Fibroblast of pulmonary artery (primary cell): ENCODE results near the gene NPW.
"Not testable (repeated sequence)": the region's sequence is repeated elsewhere in the genome, so short reads cannot be mapped to it uniquely, and the experiment has no call there.

Experiments
- DNase-seq: peaks from one replicate; pipeline ENCODE4 v3.0.0-alpha.2; 2010; ENCODE audit warnings: low read depth
- H3K4me3 ChIP-seq: replicated peaks from 2 replicates; pipeline ENCODE4 v1.5.1; 2011; ENCODE audit warnings: low read depth, mild to moderate bottlenecking, control low read depth, low read length, moderate library complexity
- CTCF ChIP-seq: IDR thresholded peaks from 2 replicates; pipeline ENCODE4 v1.5.1; 2011; ENCODE audit warnings: mild to moderate bottlenecking, control low read depth, low read length, inconsistent platforms; ENCODE audit errors: missing control alignments

Gene NPW

GRCh38 chr16:2008009-2008526 is 11.5 kb upstream of the NPW start:
- DNase-seq = peak; percentile 72

GRCh38 chr16:2008631-2009163 is 10.9 kb upstream of the NPW start:
- H3K4me3 ChIP-seq = peak overlapping the region; percentile 68
- TF ChIP-seq CTCF = no peak
- DNase-seq = peak; percentile 57

More at GRCh38 chr16:2008009-2008526, 11.5 kb upstream of the NPW start:
- TF ChIP-seq CTCF = no peak
- peak overlapping the region; percentile 68 for H3K4me3 ChIP-seq

GRCh38 chr16:2009164-2009711 is 10.3 kb upstream of the NPW start:
- TF ChIP-seq CTCF = no peak
- peak overlapping the region; percentile 68 for H3K4me3 ChIP-seq
- DNase-seq = no peak

GRCh38 chr16:2009791-2010510 is 9.6 kb upstream of the NPW start, which contains the start of gene ZNF598:
Gene ZNF598, minus strand, starts transcription at chr16:2009821.
- TF ChIP-seq CTCF = no peak
- H3K4me3 ChIP-seq = peak within 1 kb of the TSS; percentile 82
- DNase-seq = peak; percentile 86

GRCh38 chr16:2011726-2012125 is 7.9 kb upstream of the NPW start:
- not testable (repeated sequence) for H3K4me3 ChIP-seq

GRCh38 chr16:2013527-2013926 is 6.1 kb upstream of the NPW start:
- DNase-seq = no peak
- H3K4me3 ChIP-seq = no peak overlapping the region
- no peak for TF ChIP-seq CTCF

More at GRCh38 chr16:2011726-2012125, 7.9 kb upstream of the NPW start:
- not testable (repeated sequence) for DNase-seq

- no peak for DNase-seq
- no peak overlapping the region for H3K4me3 ChIP-seq
- no peak for TF ChIP-seq CTCF
Measured at GRCh38 chr16:2015117-2015946, 4.3 kb upstream of the NPW start.
